Psoas muscle (tissue), 8 donors: Measurements from ENCODE around the gene LRP5. TPM values are rescaled to one million over a fixed set of nuclear protein-coding genes. Genes with fewer than 3 reads are reported as not detected.

Experiments used
- ATAC-seq, 4 donors: fragments of 200-7000 bp; cut with Tn5 transposase; one replicate each; pipeline ENCODE4 v1.9.1; 2020; ENCODE audit warnings: moderate library complexity in 3 of 4, mild to moderate bottlenecking in 2 of 4
- DNase-seq, 2 donors: peaks; one replicate each; pipeline ENCODE4 v3.0.0-alpha.2; 2020
- H3K27ac ChIP-seq: fragments of 200-600 bp; one replicate; pipeline ENCODE4 v1.8.0; 2022
- H3K27me3 ChIP-seq, 3 donors: fragments of 200-600 bp in 1 of 3; one replicate each; pipeline versions ENCODE4 v1.6.1 to v1.8.0; 2013 to 2022; ENCODE audit warnings: low read length in 2 of 3, mild to moderate bottlenecking in 2 of 3, moderate library complexity in 1 of 3; ENCODE audit not compliant: insufficient read depth in 3 of 3
- H3K36me3 ChIP-seq, 2 donors: fragments of 200-600 bp in 1 of 2; one replicate each; pipeline versions ENCODE4 v1.6.1 to v1.8.0; 2013 to 2022; ENCODE audit warnings: low read depth in 1 of 2, mild to moderate bottlenecking in 1 of 2, moderate library complexity in 1 of 2; ENCODE audit not compliant: insufficient read depth in 1 of 2
- H3K4me1 ChIP-seq: fragments of 200-600 bp; one replicate; pipeline ENCODE4 v1.8.0; 2022
- H3K4me3 ChIP-seq: fragments of 200-600 bp; one replicate; pipeline ENCODE4 v1.8.0; 2022; ENCODE audit warnings: mild to moderate bottlenecking
- H3K9me3 ChIP-seq: fragments of 200-600 bp; one replicate; pipeline ENCODE4 v1.8.0; 2022
- WGBS, 3 donors: extraction: QIAGEN DNeasy Blood & Tissue Kit; methylation state at CpG; one replicate each; pipeline versions ENCODE4 v1.1.6 to v1.1.7; 2013; 5-methylcytosine and 5-hydroxymethylcytosine counted together
- intact Hi-C, 2 donors: fragments of 100-400 bp; cut with DNase I; formaldehyde crosslinking; loops; one replicate each; pipeline versions ENCODE4 v1.11.0 to v1.14.2; 2022
- polyA plus RNA-seq, 3 donors: library from polyadenylated mRNA; stranded (reverse); fragments of 200-250 nt; gene quantifications; one replicate each; pipeline ENCODE4 v1.2.3, GENCODE V29; 2013
- total RNA-seq, 4 donors: library from RNA; stranded (reverse); fragmentation: NEBNext Ultra II Directional in 2 of 4; extraction: Animal tissue kit (Norgen Biotek cat#: 25700) in 2 of 4; gene quantifications; one replicate each; pipeline versions ENCODE4 v1.2.1 to v1.2.4, GENCODE V29; 2021 to 2023
- TF ChIP-seq, protein P1 (sequence below): fragments of 200-600 bp; IDR thresholded peaks from one replicate; pipeline ENCODE4 v1.8.0; 2022; ENCODE audit warnings: antibody characterized with exemption
- donor health status: healthy with polysubstance abuse.
- donor health status: DM: no; HTN: no; CAD: no; lungs with moderate emphysema.
- donor health status: Bipolar disorder and iron deficiency.
- donor health status: healthy.
- donor health status: DM: yes; HTN: yes; CAD: no.
- donor health status: DM: no; HTN: no; CAD: no.
- donor health status: DM: no; HTN: no; CAD: no.
- donor health status: DM: yes; HTN: yes; CAD: no.

LRP5 gene
- total and polyA plus RNA-seq, 7 donors, result 5.3 to 19.2 (median 16.7) TPM

DNA sequence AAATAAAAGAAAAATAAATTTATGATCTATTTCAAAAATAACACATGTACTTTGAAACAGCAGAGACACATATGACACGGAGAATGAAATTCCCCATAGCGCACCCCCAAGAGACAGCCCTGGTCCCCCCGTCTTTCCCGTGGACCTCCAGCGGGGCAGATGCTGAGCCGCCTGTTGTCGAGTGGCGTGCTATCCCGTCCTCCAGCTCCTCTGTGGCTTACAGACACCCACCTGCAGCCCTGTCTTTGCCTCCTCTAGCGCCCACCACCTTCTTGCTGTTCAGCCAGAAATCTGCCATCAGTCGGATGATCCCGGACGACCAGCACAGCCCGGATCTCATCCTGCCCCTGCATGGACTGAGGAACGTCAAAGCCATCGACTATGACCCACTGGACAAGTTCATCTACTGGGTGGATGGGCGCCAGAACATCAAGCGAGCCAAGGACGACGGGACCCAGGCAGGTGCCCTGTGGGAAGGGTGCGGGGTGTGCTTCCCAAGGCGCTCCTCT lies 103.7 kb downstream of the LRP5 start:
- Histone ChIP-seq H3K27ac (no peak overlapping the region), H3K9me3 (no peaks in the 10 kb centered on the region), H3K27me3 (no peaks in the 10 kb centered on the region), H3K36me3 (peaks cover 0 to 40% of the 10 kb centered on the region in 2 donors), H3K4me1 (peaks cover 18% of the 10 kb centered on the region), H3K4me3 (no peak overlapping the region)
- intact Hi-C loops, result no loop called here
- WGBS, 3 donors, result 87 to 96% (median 90%) methylated on average over 22 of the region's 22 CpGs
- no peak for DNase-seq
- TF ChIP-seq, protein P1, sequence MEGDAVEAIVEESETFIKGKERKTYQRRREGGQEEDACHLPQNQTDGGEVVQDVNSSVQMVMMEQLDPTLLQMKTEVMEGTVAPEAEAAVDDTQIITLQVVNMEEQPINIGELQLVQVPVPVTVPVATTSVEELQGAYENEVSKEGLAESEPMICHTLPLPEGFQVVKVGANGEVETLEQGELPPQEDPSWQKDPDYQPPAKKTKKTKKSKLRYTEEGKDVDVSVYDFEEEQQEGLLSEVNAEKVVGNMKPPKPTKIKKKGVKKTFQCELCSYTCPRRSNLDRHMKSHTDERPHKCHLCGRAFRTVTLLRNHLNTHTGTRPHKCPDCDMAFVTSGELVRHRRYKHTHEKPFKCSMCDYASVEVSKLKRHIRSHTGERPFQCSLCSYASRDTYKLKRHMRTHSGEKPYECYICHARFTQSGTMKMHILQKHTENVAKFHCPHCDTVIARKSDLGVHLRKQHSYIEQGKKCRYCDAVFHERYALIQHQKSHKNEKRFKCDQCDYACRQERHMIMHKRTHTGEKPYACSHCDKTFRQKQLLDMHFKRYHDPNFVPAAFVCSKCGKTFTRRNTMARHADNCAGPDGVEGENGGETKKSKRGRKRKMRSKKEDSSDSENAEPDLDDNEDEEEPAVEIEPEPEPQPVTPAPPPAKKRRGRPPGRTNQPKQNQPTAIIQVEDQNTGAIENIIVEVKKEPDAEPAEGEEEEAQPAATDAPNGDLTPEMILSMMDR, result no peak
- no peak for ATAC-seq

DNA sequence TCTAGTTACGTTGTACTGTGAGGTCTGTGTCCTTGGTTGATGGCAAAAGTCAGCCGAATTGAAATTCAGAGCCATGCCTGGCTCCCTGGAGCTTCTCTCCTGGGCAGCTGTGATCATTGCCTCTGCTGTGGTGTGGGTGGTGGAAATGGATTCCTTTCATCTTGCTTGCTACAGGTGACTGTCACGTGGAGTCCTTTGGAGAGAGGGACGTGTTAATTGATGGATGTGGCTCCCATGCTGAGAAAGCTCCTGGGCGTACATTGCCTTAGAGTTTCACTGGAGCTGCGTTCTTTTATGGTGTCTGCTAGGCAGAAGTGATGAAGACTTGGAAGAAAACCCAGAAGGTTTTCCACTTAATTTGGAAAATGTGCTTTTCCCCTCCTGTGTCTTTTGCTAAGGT lies 106.3 kb downstream of the LRP5 start:
- Histone ChIP-seq H3K4me3 (no peak overlapping the region), H3K36me3 (peaks cover 0 to 31% of the 10 kb centered on the region in 2 donors), H3K27me3 (no peaks in the 10 kb centered on the region), H3K9me3 (no peaks in the 10 kb centered on the region), H3K4me1 (no peaks in the 10 kb centered on the region), H3K27ac (no peak overlapping the region)
- DNase-seq, result no peak
- intact Hi-C loops, result no loop called here
- TF ChIP-seq, protein P1, result no peak
- ATAC-seq, result no peak
- WGBS, 3 donors, result 74 to 82% (median 76%) methylated on average over 6 of the region's 6 CpGs

DNA sequence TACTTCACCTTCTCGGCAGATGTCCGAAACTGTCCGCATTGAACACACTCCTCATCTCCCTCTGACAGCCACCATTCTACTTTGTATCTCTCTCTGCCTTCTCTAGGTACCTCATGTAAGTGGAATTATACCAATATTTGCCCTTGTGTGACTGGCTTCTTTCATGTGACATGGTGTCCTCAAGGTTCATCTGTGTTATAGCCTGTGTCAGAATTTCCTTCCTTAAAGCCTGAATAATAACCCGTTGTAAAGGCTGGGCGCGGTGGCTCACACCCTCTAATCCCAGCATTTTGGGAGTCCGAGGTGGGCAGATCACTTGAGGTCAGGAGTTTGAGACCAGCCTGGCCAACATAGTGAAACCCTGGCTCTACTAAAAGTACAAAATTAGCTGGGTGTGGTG lies 107.8 kb downstream of the LRP5 start:
- no peak for ATAC-seq
- no peaks in the 10 kb centered on the region for H3K9me3 ChIP-seq
- no peaks in the 10 kb centered on the region for H3K27me3 ChIP-seq
- H3K27ac ChIP-seq, result no peak overlapping the region
- no peak overlapping the region for H3K4me3 ChIP-seq
- TF ChIP-seq, protein P1, result no peak
- no peaks in the 10 kb centered on the region for H3K4me1 ChIP-seq
- WGBS, 3 donors, result 96 to 99% (median 97%) methylated on average over 7 of the region's 7 CpGs
- peaks cover 0 to 40% of the 10 kb centered on the region in 2 donors for H3K36me3 ChIP-seq
- no peak for DNase-seq
- intact Hi-C loops, result no loop called here

DNA sequence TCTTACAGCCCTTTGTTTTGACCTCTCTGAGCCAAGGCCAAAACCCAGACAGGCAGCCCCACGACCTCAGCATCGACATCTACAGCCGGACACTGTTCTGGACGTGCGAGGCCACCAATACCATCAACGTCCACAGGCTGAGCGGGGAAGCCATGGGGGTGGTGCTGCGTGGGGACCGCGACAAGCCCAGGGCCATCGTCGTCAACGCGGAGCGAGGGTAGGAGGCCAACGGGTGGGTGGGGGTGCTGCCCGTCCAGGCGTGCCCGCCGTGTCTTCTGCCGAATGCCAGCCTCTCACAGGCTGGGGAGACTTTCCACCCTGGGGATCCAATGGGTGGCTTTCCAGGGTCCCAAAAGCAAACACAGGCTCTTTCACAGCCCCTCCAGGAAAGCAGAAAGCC lies 111.1 kb downstream of the LRP5 start:
- Histone ChIP-seq H3K4me3 (no peak overlapping the region), H3K9me3 (no peaks in the 10 kb centered on the region), H3K27ac (no peak overlapping the region), H3K27me3 (no peaks in the 10 kb centered on the region), H3K4me1 (no peaks in the 10 kb centered on the region), H3K36me3 (peaks cover 0 to 46% of the 10 kb centered on the region in 2 donors)
- TF ChIP-seq, protein P1, result no peak
- DNase-seq (no peak), ATAC-seq (no peak)
- 96% methylated on average over 21 of the region's 21 CpGs for WGBS, 3 donors
- intact Hi-C loops, result no loop called here

DNA sequence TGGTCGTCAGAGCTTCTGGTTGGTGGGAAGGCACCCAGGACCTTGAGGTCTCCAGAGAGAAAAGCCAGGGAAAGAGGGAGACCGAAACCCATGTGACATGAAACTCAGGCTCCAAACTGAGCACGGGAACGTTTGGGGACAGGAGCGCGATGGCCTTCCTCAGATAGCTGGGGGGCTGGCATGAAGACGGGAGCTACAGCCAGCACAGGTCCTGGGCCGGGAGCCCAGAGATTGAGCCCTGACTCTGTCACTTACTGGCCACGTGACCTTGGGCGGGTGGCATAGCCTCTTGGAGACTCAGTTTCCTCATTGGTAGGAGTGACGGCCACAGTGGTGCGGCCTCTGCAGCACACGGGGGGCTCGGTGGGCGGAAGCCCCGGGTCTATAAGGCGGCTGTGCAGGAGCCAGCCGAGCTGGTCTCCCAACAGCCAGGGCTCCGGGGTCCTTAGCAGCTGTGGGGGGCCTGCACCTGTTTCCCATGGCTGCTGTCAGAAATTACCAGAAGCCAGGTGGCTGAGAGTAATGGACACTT lies 111.8 kb downstream of the LRP5 start:
- Histone ChIP-seq H3K4me3 (no peak overlapping the region), H3K27ac (no peak overlapping the region), H3K4me1 (no peaks in the 10 kb centered on the region), H3K36me3 (peaks cover 0 to 53% of the 10 kb centered on the region in 2 donors), H3K27me3 (no peaks in the 10 kb centered on the region), H3K9me3 (peaks cover 5% of the 10 kb centered on the region)
- DNase-seq (no peak), ATAC-seq (no peak)
- 81 to 85% (median 83%) methylated on average over 19 of the region's 19 CpGs for WGBS, 3 donors
- intact Hi-C loops, result no loop called here
- TF ChIP-seq, protein P1, result no peak
